ENCODE results near the gene U2AF2. TPM values are rescaled to one million over a fixed set of nuclear protein-coding genes. Genes with fewer than 3 reads are reported as not detected.

The U2AF2 gene
- total and polyA plus RNA-seq, 4 experiments from 2014 or later: 1.3 to 259 (median 135) TPM

- ChIA-PET POLR2A (ENCODE audit: partially characterized antibody) (interaction anchor here (1.2 to 1.5 kb wide), 2 partner anchors 14 to 581 kb away, joined by 3 to 12 read pairs; no protein-coding TSS in a partner anchor), CTCF (ENCODE audit: partially characterized antibody) (interaction anchor here (1.4 to 1.9 kb wide), 4 partner anchors 11 to 38 kb away, joined by 3 to 11 read pairs (median 8); partner anchors contain the start of gene U2AF2)
- Histone ChIP-seq H3K27ac (ENCODE audit: low read depth, low read length) (no peak overlapping the region), H3K4me1 (ENCODE audit: insufficient read depth, low read length) (peaks cover 27% of the 10 kb centered on the region), H3K36me3 (ENCODE audit: insufficient read depth, low read length) (peaks cover 59% of the 10 kb centered on the region), H3K4me3 (ENCODE audit: low read length in 2 of 2) (no peak overlapping the region), H3K9me3 (ENCODE audit: control insufficient read depth in 1 of 2, low read length in 2 of 2) (no peaks in the 10 kb centered on the region), H3K27me3 (ENCODE audit: insufficient read depth, low read length) (no peaks in the 10 kb centered on the region)
- Mint-ChIP-seq H3K36me3 (peaks cover 23 to 64% of the 10 kb centered on the region in 2 donors), H3K4me1 (peaks cover 9 to 61% (median 21%) of the 10 kb centered on the region in 4 donors), H3K27ac (peak overlapping the region in 4 of 7 donors; percentile 25 to 94 (median 55)), H3K4me3 (peak overlapping the region in 2 of 8 donors; percentile 35 to 49), H3K9me3 (peaks cover 0 to 1% (median 0%) of the 10 kb centered on the region in 8 donors), H3K27me3 (no peaks in the 10 kb centered on the region)
- DNase-seq: peak in 1 of 5 donors; percentile 28
- intact Hi-C loops (cut with micrococcal nuclease): no loop called here
These were observed 15.6 kb downstream of the U2AF2 start for GRCh38 chr19:55670280-55671053.

DNA sequence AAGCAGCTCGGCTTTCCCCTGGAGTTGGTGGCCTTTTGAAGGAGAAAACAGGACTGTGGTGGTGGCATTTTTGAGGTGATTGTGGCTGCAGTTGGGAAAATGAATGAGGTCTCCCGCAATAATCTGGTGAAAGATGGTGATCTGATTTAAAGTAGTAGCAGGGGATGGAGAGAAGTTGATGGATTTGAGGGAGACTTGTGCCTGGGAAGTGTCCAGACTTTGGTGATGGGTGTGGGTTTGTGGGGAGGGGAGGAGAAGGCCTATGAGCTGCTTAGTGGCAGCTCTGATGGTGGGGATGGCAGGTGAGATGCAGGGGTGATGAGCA lies 16.2 kb downstream of the U2AF2 start:
- H3K9me3 Mint-ChIP-seq: peaks cover 0 to 1% (median 0%) of the 10 kb centered on the region in 8 donors
- H3K36me3 Mint-ChIP-seq: peaks cover 23 to 65% of the 10 kb centered on the region in 2 donors
- peak overlapping the region in 2 of 8 donors; percentile 35 to 49 for H3K4me3 Mint-ChIP-seq
- peaks cover 33% of the 10 kb centered on the region for H3K4me1 ChIP-seq (ENCODE audit: insufficient read depth, low read length)
- peaks cover 14 to 64% (median 25%) of the 10 kb centered on the region in 4 donors for H3K4me1 Mint-ChIP-seq
- H3K27ac Mint-ChIP-seq: peak overlapping the region in 5 of 7 donors; percentile 36 to 94 (median 79)
- POLR2A ChIA-PET (ENCODE audit: partially characterized antibody): interaction anchor here (1.2 to 1.5 kb wide), 2 partner anchors 14 to 582 kb away, joined by 3 to 12 read pairs; no protein-coding TSS in a partner anchor
- no peak overlapping the region for H3K27ac ChIP-seq (ENCODE audit: low read depth, low read length)
- no peaks in the 10 kb centered on the region for H3K27me3 Mint-ChIP-seq
- no peaks in the 10 kb centered on the region for H3K9me3 ChIP-seq (ENCODE audit: control insufficient read depth in 1 of 2, low read length in 2 of 2)
- H3K27me3 ChIP-seq (ENCODE audit: insufficient read depth, low read length): no peaks in the 10 kb centered on the region
- intact Hi-C loops (cut with micrococcal nuclease): no loop called here
- no peak for DNase-seq
- H3K4me3 ChIP-seq (ENCODE audit: low read length in 2 of 2): no peak overlapping the region
- CTCF ChIA-PET (ENCODE audit: partially characterized antibody): interaction anchor here (1.4 to 1.9 kb wide), 4 partner anchors 11 to 38 kb away, joined by 3 to 11 read pairs (median 8); partner anchors contain the start of gene U2AF2
- H3K36me3 ChIP-seq (ENCODE audit: insufficient read depth, low read length): peaks cover 55% of the 10 kb centered on the region

GRCh38 chr19:55672418-55672817 lies 17.6 kb downstream of the U2AF2 start:
- Histone ChIP-seq H3K4me3 (ENCODE audit: low read length in 2 of 2) (no peak overlapping the region), H3K27me3 (ENCODE audit: insufficient read depth, low read length) (no peaks in the 10 kb centered on the region), H3K9me3 (ENCODE audit: control insufficient read depth in 1 of 2, low read length in 2 of 2) (no peaks in the 10 kb centered on the region), H3K4me1 (ENCODE audit: insufficient read depth, low read length) (peaks cover 40% of the 10 kb centered on the region), H3K27ac (ENCODE audit: low read depth, low read length) (no peak overlapping the region), H3K36me3 (ENCODE audit: insufficient read depth, low read length) (peaks cover 42% of the 10 kb centered on the region)
- intact Hi-C loops (cut with micrococcal nuclease): no loop called here
- CTCF ChIA-PET (ENCODE audit: partially characterized antibody): interaction anchor here (1.9 kb wide), 1 partner anchor 18 kb away, joined by 6 read pairs; the partner anchor contains the start of gene U2AF2
- peaks cover 23 to 56% of the 10 kb centered on the region in 2 donors for H3K36me3 Mint-ChIP-seq
- H3K27me3 Mint-ChIP-seq: no peaks in the 10 kb centered on the region
- peak overlapping the region in 2 of 8 donors; percentile 21 to 50 for H3K4me3 Mint-ChIP-seq
- peak in 1 of 5 donors; percentile 29 for DNase-seq
- peaks cover 24 to 64% (median 37%) of the 10 kb centered on the region in 4 donors for H3K4me1 Mint-ChIP-seq
- peak overlapping the region in 4 of 7 donors; percentile 7 to 94 (median 58) for H3K27ac Mint-ChIP-seq
- peaks cover 0 to 1% (median 0%) of the 10 kb centered on the region in 8 donors for H3K9me3 Mint-ChIP-seq
- POLR2A ChIA-PET (ENCODE audit: partially characterized antibody): interaction anchor here (0.9 to 1.5 kb wide), 2 partner anchors 16 to 30 kb away, joined by 5 to 12 read pairs; partner anchors contain the start of gene ZNF581

GRCh38 chr19:55673465-55673864 lies 18.6 kb downstream of the U2AF2 start:
- peak overlapping the region; percentile 41 for H3K27ac ChIP-seq (ENCODE audit: low read depth, low read length)
- intact Hi-C loops (cut with micrococcal nuclease): no loop called here

GRCh38 chr19:55673889-55674288 lies 19.1 kb downstream of the U2AF2 start:
- DNase-seq: no peak
- peak overlapping the region; percentile 41 for H3K27ac ChIP-seq (ENCODE audit: low read depth, low read length)
- ChIA-PET CTCF (ENCODE audit: partially characterized antibody) (interaction anchor here (1.3 kb wide), 1 partner anchor 16 kb away, joined by 4 read pairs; no protein-coding TSS in a partner anchor), POLR2A (ENCODE audit: partially characterized antibody) (interaction anchor here (1.0 to 2.3 kb wide), 3 partner anchors 17 to 41 kb away, joined by 3 to 17 read pairs (median 7); partner anchors contain the start of gene U2AF2)
- H3K9me3 Mint-ChIP-seq: peaks cover 0 to 1% (median 0%) of the 10 kb centered on the region in 8 donors
- intact Hi-C loops (cut with micrococcal nuclease): loop anchor here (2.0 kb wide), 1 partner anchor 75 kb away; the partner anchor contains the start of gene FIZ1
- H3K36me3 ChIP-seq (ENCODE audit: insufficient read depth, low read length): peaks cover 35% of the 10 kb centered on the region
- H3K27me3 Mint-ChIP-seq: no peaks in the 10 kb centered on the region
- H3K36me3 Mint-ChIP-seq: peaks cover 29 to 59% of the 10 kb centered on the region in 2 donors
- H3K4me1 Mint-ChIP-seq: peaks cover 29 to 72% (median 49%) of the 10 kb centered on the region in 4 donors
- no peaks in the 10 kb centered on the region for H3K27me3 ChIP-seq (ENCODE audit: insufficient read depth, low read length)
- H3K4me1 ChIP-seq (ENCODE audit: insufficient read depth, low read length): peaks cover 54% of the 10 kb centered on the region
- H3K9me3 ChIP-seq (ENCODE audit: control insufficient read depth in 1 of 2, low read length in 2 of 2): no peaks in the 10 kb centered on the region
- H3K4me3 ChIP-seq (ENCODE audit: low read length in 2 of 2): no peak overlapping the region
- peak overlapping the region in 7 of 8 donors; percentile 13 to 65 (median 35) for H3K4me3 Mint-ChIP-seq
- H3K27ac Mint-ChIP-seq: peak overlapping the region; percentile 73 to 96 (median 92)

More at GRCh38 chr19:55673465-55673864, 18.6 kb downstream of the U2AF2 start:
- Mint-ChIP-seq H3K9me3 (peaks cover 0 to 1% (median 0%) of the 10 kb centered on the region in 8 donors), H3K4me3 (peak overlapping the region in 7 of 8 donors; percentile 13 to 55 (median 35)), H3K36me3 (peaks cover 25 to 54% of the 10 kb centered on the region in 2 donors), H3K4me1 (peaks cover 29 to 68% (median 47%) of the 10 kb centered on the region in 4 donors), H3K27ac (peak overlapping the region; percentile 73 to 96 (median 92)), H3K27me3 (no peaks in the 10 kb centered on the region)
- no peaks in the 10 kb centered on the region for H3K27me3 ChIP-seq (ENCODE audit: insufficient read depth, low read length)
- H3K4me3 ChIP-seq (ENCODE audit: low read length in 2 of 2): no peak overlapping the region
- ChIA-PET CTCF (ENCODE audit: partially characterized antibody) (interaction anchor here (1.0 to 1.3 kb wide), 2 partner anchors 16 to 21 kb away, joined by 3 to 4 read pairs; no protein-coding TSS in a partner anchor), POLR2A (ENCODE audit: partially characterized antibody) (interaction anchor here (0.9 to 2.3 kb wide), 2 partner anchors 16 to 31 kb away, joined by 5 to 17 read pairs; partner anchors contain the start of gene ZNF581)
- no peaks in the 10 kb centered on the region for H3K9me3 ChIP-seq (ENCODE audit: control insufficient read depth in 1 of 2, low read length in 2 of 2)
- peaks cover 35% of the 10 kb centered on the region for H3K36me3 ChIP-seq (ENCODE audit: insufficient read depth, low read length)
- DNase-seq: peak in 1 of 5 donors; percentile 43
- peaks cover 50% of the 10 kb centered on the region for H3K4me1 ChIP-seq (ENCODE audit: insufficient read depth, low read length)

DNA sequence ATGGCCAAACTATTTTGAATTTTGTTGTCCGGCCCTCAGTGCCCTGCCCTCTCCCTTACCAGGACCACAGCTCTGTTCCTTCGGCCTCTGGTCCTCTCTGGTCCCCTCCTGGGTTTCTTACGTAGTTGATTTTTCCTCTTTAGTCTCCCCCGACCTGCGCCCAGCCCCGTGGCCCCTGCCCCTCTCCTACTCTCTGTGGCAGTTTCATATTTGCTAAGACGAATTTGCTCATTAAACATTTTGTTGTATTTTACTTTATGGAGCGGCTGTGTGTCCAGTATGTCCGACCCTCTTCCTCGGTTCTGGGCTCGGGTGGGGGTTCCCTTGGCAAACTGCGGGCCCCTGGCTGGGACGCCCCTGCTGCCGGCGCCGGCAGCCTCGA lies 19.6 kb downstream of the U2AF2 start:
- ChIA-PET POLR2A (ENCODE audit: partially characterized antibody) (interaction anchor here (0.7 to 2.3 kb wide), 4 partner anchors 17 to 41 kb away, joined by 3 to 17 read pairs (median 6); partner anchors contain the start of gene U2AF2), CTCF (ENCODE audit: partially characterized antibody) (no interaction called here)
- peaks cover 35% of the 10 kb centered on the region for H3K36me3 ChIP-seq (ENCODE audit: insufficient read depth, low read length)
- H3K27ac ChIP-seq (ENCODE audit: low read depth, low read length): peak overlapping the region; percentile 94
- no peaks in the 10 kb centered on the region for H3K9me3 ChIP-seq (ENCODE audit: control insufficient read depth in 1 of 2, low read length in 2 of 2)
- Mint-ChIP-seq H3K4me3 (peak overlapping the region; percentile 12 to 65 (median 56)), H3K36me3 (peaks cover 29 to 60% of the 10 kb centered on the region in 2 donors), H3K27ac (peak overlapping the region; percentile 91 to 95 (median 93)), H3K4me1 (peaks cover 30 to 75% (median 51%) of the 10 kb centered on the region in 4 donors), H3K27me3 (no peaks in the 10 kb centered on the region), H3K9me3 (peaks cover 0 to 1% (median 0%) of the 10 kb centered on the region in 8 donors)
- intact Hi-C loops (cut with micrococcal nuclease): loop anchor here (2.0 kb wide), 1 partner anchor 76 kb away; the partner anchor contains the start of gene FIZ1
- H3K4me3 ChIP-seq (ENCODE audit: low read length in 2 of 2): peak overlapping the region in 1 of 2 donors; percentile 79
- peaks cover 59% of the 10 kb centered on the region for H3K4me1 ChIP-seq (ENCODE audit: insufficient read depth, low read length)
- DNase-seq: no peak
- no peaks in the 10 kb centered on the region for H3K27me3 ChIP-seq (ENCODE audit: insufficient read depth, low read length)
